Suprapubic skin (tissue), 4 donors: ENCODE measurements around the gene NTN4.

ENCODE experiments used
- CTCF ChIP-seq, 2 donors: fragments of 200-600 bp in 1 of 2; fragments of 450-650 bp in 1 of 2; sonication (generic) in 1 of 2; IDR thresholded peaks; one replicate each; pipeline ENCODE4 v1.5.1; 2016 to 2019; ENCODE audit warnings: antibody characterized with exemption in 2 of 2, mild to moderate bottlenecking in 1 of 2, moderate library complexity in 1 of 2
- POLR2A ChIP-seq, 2 donors: fragments of 450-650 bp; IDR thresholded peaks; one replicate each; pipeline ENCODE4 v1.6.1; 2017; ENCODE audit warnings: antibody characterized with exemption in 2 of 2, mild to moderate bottlenecking in 2 of 2, moderate library complexity in 2 of 2
- POLR2AphosphoS5 ChIP-seq, 3 donors: sonication (generic); formaldehyde crosslinking; IDR thresholded peaks; one replicate each; pipeline ENCODE4 v1.6.1; 2017; ENCODE audit warnings: antibody characterized with exemption in 3 of 3

GRCh38 chr12:95653771-95654546 is 136.6 kb downstream of the NTN4 start:
- TF ChIP-seq POLR2A (IDR thresholded peaks at IDR 0.05) = no peak
- peak in 1 of 3 donors; percentile 14 for TF ChIP-seq POLR2AphosphoS5 (IDR thresholded peaks at IDR 0.05)
- TF ChIP-seq CTCF (IDR thresholded peaks at IDR 0.05) = no peak
